NK-92 (cell line): ENCODE data around the gene CHN1.

ENCODE experiments used
- DNase-seq: peaks from one replicate; lab custom pipeline; 2025; ENCODE audit not compliant: unreplicated experiment; lab: John Stamatoyannopoulos, UW

The CHN1 gene

GRCh38 chr2:174877751-174878150 lies 127.4 kb downstream of the CHN1 start:
- DNase-seq: no peak

GRCh38 chr2:174877301-174877700 lies 127.9 kb downstream of the CHN1 start:
- DNase-seq: no peak

- no peak for DNase-seq
Observed at GRCh38 chr2:174874085-174874484, 131.1 kb downstream of the CHN1 start.

- no peak for DNase-seq
Observed at GRCh38 chr2:174873471-174873870, 131.7 kb downstream of the CHN1 start.

- DNase-seq: no peak
Observed at GRCh38 chr2:174870787-174871186, 134.4 kb downstream of the CHN1 start.

- no peak for DNase-seq
Observed at GRCh38 chr2:174868878-174869277, 136.3 kb downstream of the CHN1 start.

GRCh38 chr2:174866421-174866820 lies 138.8 kb downstream of the CHN1 start:
- DNase-seq: no peak

- DNase-seq: no peak
Observed at GRCh38 chr2:174863183-174863582, 142.0 kb downstream of the CHN1 start.

GRCh38 chr2:174859563-174860169 lies 145.5 kb downstream of the CHN1 start:
- no peak for DNase-seq

GRCh38 chr2:174858745-174859144 lies 146.4 kb downstream of the CHN1 start:
- no peak for DNase-seq

- DNase-seq: no peak
Observed at GRCh38 chr2:174856447-174856846, 148.7 kb downstream of the CHN1 start.

- DNase-seq: no peak
Observed at GRCh38 chr2:174846941-174847938, 157.9 kb downstream of the CHN1 start.

- no peak for DNase-seq
Observed at GRCh38 chr2:174846218-174846617, 159.0 kb downstream of the CHN1 start.

- DNase-seq: no peak
Observed at GRCh38 chr2:174844295-174844708, 160.9 kb downstream of the CHN1 start.

- DNase-seq: no peak
Observed at GRCh38 chr2:174842496-174842895, 162.7 kb downstream of the CHN1 start.

GRCh38 chr2:174841936-174842335 lies 163.2 kb downstream of the CHN1 start:
- DNase-seq: no peak

- DNase-seq: no peak
Observed at GRCh38 chr2:174841350-174841749, 163.8 kb downstream of the CHN1 start.

GRCh38 chr2:174840436-174840835 lies 164.7 kb downstream of the CHN1 start:
- DNase-seq: no peak

- no peak for DNase-seq
Observed at GRCh38 chr2:174839662-174840061, 165.5 kb downstream of the CHN1 start.

- no peak for DNase-seq
Observed at GRCh38 chr2:174836995-174837390, 168.2 kb downstream of the CHN1 start.

GRCh38 chr2:174836377-174836994 lies 168.7 kb downstream of the CHN1 start:
- no peak for DNase-seq

GRCh38 chr2:174835797-174836255 lies 169.4 kb downstream of the CHN1 start:
- DNase-seq: no peak
